ENCODE data around the gene BRI3BP. TPM values are rescaled to one million over a fixed set of nuclear protein-coding genes. Genes with fewer than 3 reads are reported as not detected.

The BRI3BP gene
- total RNA-seq, 1 donor from 2014 or later, result 18.1 TPM

GRCh38 chr12:124967016-124967739 lies 26.3 kb upstream of the BRI3BP start:
- Mint-ChIP-seq H3K36me3 (peaks cover 7% of the 10 kb centered on the region), H3K9me3 (no peaks in the 10 kb centered on the region), H3K4me1 (ENCODE audit: unreplicated experiment) (no peaks in the 10 kb centered on the region), H3K27ac (no peak overlapping the region), H3K4me3 (no peak overlapping the region), H3K27me3 (no peaks in the 10 kb centered on the region)
- TF ChIP-seq CTCF (conservative IDR thresholded peaks at IDR 0.05), result no peak
- no peak for DNase-seq (ENCODE audit: extremely low spot score, unreplicated experiment)

GRCh38 chr12:124968656-124969055 lies 24.8 kb upstream of the BRI3BP start:
- no peak for TF ChIP-seq CTCF (conservative IDR thresholded peaks at IDR 0.05)
- Mint-ChIP-seq H3K4me3 (no peak overlapping the region), H3K27me3 (no peaks in the 10 kb centered on the region), H3K36me3 (peaks cover 3% of the 10 kb centered on the region), H3K9me3 (no peaks in the 10 kb centered on the region), H3K27ac (no peak overlapping the region), H3K4me1 (ENCODE audit: unreplicated experiment) (no peaks in the 10 kb centered on the region)
- no peak for DNase-seq (ENCODE audit: extremely low spot score, unreplicated experiment)

- no peaks in the 10 kb centered on the region for H3K36me3 Mint-ChIP-seq
- no peaks in the 10 kb centered on the region for H3K27me3 Mint-ChIP-seq
- no peak overlapping the region for H3K27ac Mint-ChIP-seq
- DNase-seq (ENCODE audit: extremely low spot score, unreplicated experiment), result no peak
- H3K9me3 Mint-ChIP-seq, result no peaks in the 10 kb centered on the region
- no peaks in the 10 kb centered on the region for H3K4me1 Mint-ChIP-seq (ENCODE audit: unreplicated experiment)
- no peak for TF ChIP-seq CTCF (conservative IDR thresholded peaks at IDR 0.05)
- H3K4me3 Mint-ChIP-seq, result no peak overlapping the region
These were observed 22.6 kb upstream of the BRI3BP start for GRCh38 chr12:124970647-124971402.

- H3K9me3 Mint-ChIP-seq, result no peaks in the 10 kb centered on the region
- no peaks in the 10 kb centered on the region for H3K4me1 Mint-ChIP-seq (ENCODE audit: unreplicated experiment)
- no peak overlapping the region for H3K4me3 Mint-ChIP-seq
- H3K27me3 Mint-ChIP-seq, result no peaks in the 10 kb centered on the region
- no peak for TF ChIP-seq CTCF (conservative IDR thresholded peaks at IDR 0.05)
- H3K36me3 Mint-ChIP-seq, result no peaks in the 10 kb centered on the region
- no peak for DNase-seq (ENCODE audit: extremely low spot score, unreplicated experiment)
- H3K27ac Mint-ChIP-seq, result no peak overlapping the region
These were observed 21.8 kb upstream of the BRI3BP start for GRCh38 chr12:124971603-124972002.

GRCh38 chr12:124972211-124972610 lies 21.2 kb upstream of the BRI3BP start:
- Mint-ChIP-seq H3K36me3 (no peaks in the 10 kb centered on the region), H3K9me3 (no peaks in the 10 kb centered on the region), H3K4me1 (ENCODE audit: unreplicated experiment) (no peaks in the 10 kb centered on the region), H3K4me3 (no peak overlapping the region), H3K27ac (no peak overlapping the region), H3K27me3 (no peaks in the 10 kb centered on the region)
- no peak for TF ChIP-seq CTCF (conservative IDR thresholded peaks at IDR 0.05)
- DNase-seq (ENCODE audit: extremely low spot score, unreplicated experiment), result no peak
